ENCODE data around the gene CACNA1C.

Gene CACNA1C

GRCh38 chr12:2687726-2688125, 634.9 kb downstream of the CACNA1C start:
- DNase-seq = no peak

- DNase-seq = no peak
Observed at GRCh38 chr12:2688381-2688931, 635.7 kb downstream of the CACNA1C start.

GRCh38 chr12:2689393-2689792, 636.6 kb downstream of the CACNA1C start:
- DNase-seq = no peak

- no peak for DNase-seq
Observed at GRCh38 chr12:2689879-2690278, 637.1 kb downstream of the CACNA1C start.

- DNase-seq = no peak
Observed at GRCh38 chr12:2690348-2691005, 637.7 kb downstream of the CACNA1C start.

- DNase-seq = peak; percentile 52
Observed at GRCh38 chr12:2691006-2691344, 638.2 kb downstream of the CACNA1C start.

- DNase-seq = peak; percentile 40
Observed at GRCh38 chr12:2691345-2692071, 638.7 kb downstream of the CACNA1C start.

GRCh38 chr12:2692080-2692479, 639.3 kb downstream of the CACNA1C start:
- no peak for DNase-seq

GRCh38 chr12:2693244-2693860, 640.6 kb downstream of the CACNA1C start:
- no peak for DNase-seq

GRCh38 chr12:2693980-2694610, 641.3 kb downstream of the CACNA1C start:
- no peak for DNase-seq

- no peak for DNase-seq
Observed at GRCh38 chr12:2696136-2696535, 643.3 kb downstream of the CACNA1C start.

- DNase-seq = no peak
Observed at GRCh38 chr12:2697057-2697800, 644.4 kb downstream of the CACNA1C start.

- no peak for DNase-seq
Observed at GRCh38 chr12:2698566-2698965, 645.8 kb downstream of the CACNA1C start.

GRCh38 chr12:2710701-2711100, 657.9 kb downstream of the CACNA1C start:
- no peak for DNase-seq

- DNase-seq = no peak
Observed at GRCh38 chr12:2719392-2719791, 666.6 kb downstream of the CACNA1C start.

GRCh38 chr12:2722806-2723205, 670.0 kb downstream of the CACNA1C start:
- DNase-seq = no peak

- no peak for DNase-seq
Observed at GRCh38 chr12:2732290-2732689, 679.5 kb downstream of the CACNA1C start.

GRCh38 chr12:2733493-2734355, 680.9 kb downstream of the CACNA1C start:
- no peak for DNase-seq

- no peak for DNase-seq
Observed at GRCh38 chr12:2735432-2735831, 682.6 kb downstream of the CACNA1C start.

GRCh38 chr12:2737656-2738241, 685.0 kb downstream of the CACNA1C start:
- DNase-seq = no peak

GRCh38 chr12:2739069-2739468, 686.3 kb downstream of the CACNA1C start:
- no peak for DNase-seq
